Measurements from ENCODE around the gene IL1B. TPM values are rescaled to one million over a fixed set of nuclear protein-coding genes. Genes with fewer than 3 reads are reported as not detected.

IL1B gene
- total RNA-seq, 5 donors from 2014 or later (not counting 1 experiment from before 2014, with no cell fraction given) = 0.76 to 4.4 (median 0.97) TPM; not detected in 1

GRCh38 chr2:112880696-112881095 lies 44.1 kb upstream of the IL1B start:
- no peak overlapping the region for H3K27ac ChIP-seq (ENCODE audit: low read length)
- no peak overlapping the region for H3K27ac Mint-ChIP-seq
- no peaks in the 10 kb centered on the region for H3K27me3 ChIP-seq (replicated peaks in 1 of 2; ENCODE audit: control insufficient read depth in 2 of 2, extremely low read depth in 1 of 2, insufficient read depth in 2 of 2, low read length in 1 of 2)
- no peaks in the 10 kb centered on the region for H3K9me3 Mint-ChIP-seq
- no peak for ATAC-seq (replicated peaks in 1 of 4)
- no peak overlapping the region for H3K4me3 ChIP-seq (ENCODE audit: control insufficient read depth in 1 of 2, extremely low read depth in 1 of 2, low read length in 1 of 2)
- WGBS (ENCODE audit: insufficient coverage) = 56% methylated on average over 2 of the region's 7 CpGs
- no peak for DNase-seq
- H3K4me1 Mint-ChIP-seq = peaks cover 6 to 22% (median 14%) of the 10 kb centered on the region in 3 donors
- CTCF ChIA-PET = no interaction called here
- H3K27me3 Mint-ChIP-seq = no peaks in the 10 kb centered on the region
- peaks cover 0 to 6% of the 10 kb centered on the region in 2 experiments for H3K4me1 ChIP-seq (ENCODE audit: control insufficient read depth in 1 of 2, extremely low read depth in 1 of 2, insufficient read depth in 2 of 2, low read length in 2 of 2)
- no peaks in the 10 kb centered on the region for H3K36me3 Mint-ChIP-seq
- POLR2A ChIA-PET = interaction anchor here in 1 of 2 donors (0.5 kb wide), 1 partner anchor 50 kb away, joined by 3 read pairs; no protein-coding TSS in a partner anchor
- no peaks in the 10 kb centered on the region for H3K9me3 ChIP-seq
- H3K4me3 Mint-ChIP-seq = no peak overlapping the region
- no peaks in the 10 kb centered on the region for H3K36me3 ChIP-seq (ENCODE audit: control insufficient read depth in 2 of 2, extremely low read depth in 1 of 2, insufficient read depth in 1 of 2, low read length in 1 of 2)

- Histone ChIP-seq H3K36me3 (ENCODE audit: control insufficient read depth in 2 of 2, extremely low read depth in 1 of 2, insufficient read depth in 1 of 2, low read length in 1 of 2) (no peaks in the 10 kb centered on the region), H3K4me1 (ENCODE audit: control insufficient read depth in 1 of 2, extremely low read depth in 1 of 2, insufficient read depth in 2 of 2, low read length in 2 of 2) (peaks cover 0 to 6% of the 10 kb centered on the region in 2 experiments), H3K9me3 (no peaks in the 10 kb centered on the region), H3K4me3 (ENCODE audit: control insufficient read depth in 1 of 2, extremely low read depth in 1 of 2, low read length in 1 of 2) (no peak overlapping the region), H3K27me3 (replicated peaks in 1 of 2; ENCODE audit: control insufficient read depth in 2 of 2, extremely low read depth in 1 of 2, insufficient read depth in 2 of 2, low read length in 1 of 2) (no peaks in the 10 kb centered on the region), H3K27ac (ENCODE audit: low read length) (no peak overlapping the region)
- ChIA-PET CTCF (no interaction called here), POLR2A (no interaction called here)
- DNase-seq = no peak
- Mint-ChIP-seq H3K27ac (no peak overlapping the region), H3K4me3 (no peak overlapping the region), H3K36me3 (no peaks in the 10 kb centered on the region), H3K27me3 (no peaks in the 10 kb centered on the region), H3K4me1 (peaks cover 5 to 16% (median 11%) of the 10 kb centered on the region in 3 donors), H3K9me3 (no peaks in the 10 kb centered on the region)
- ATAC-seq (replicated peaks in 1 of 4) = no peak
- WGBS (ENCODE audit: insufficient coverage) = 83% methylated on average over 5 of the region's 5 CpGs
These were observed 43.5 kb upstream of the IL1B start for GRCh38 chr2:112880091-112880531.

- no peaks in the 10 kb centered on the region for H3K36me3 Mint-ChIP-seq
- Histone ChIP-seq H3K36me3 (ENCODE audit: control insufficient read depth in 2 of 2, extremely low read depth in 1 of 2, insufficient read depth in 1 of 2, low read length in 1 of 2) (no peaks in the 10 kb centered on the region), H3K27ac (ENCODE audit: low read length) (no peak overlapping the region), H3K4me1 (ENCODE audit: control insufficient read depth in 1 of 2, extremely low read depth in 1 of 2, insufficient read depth in 2 of 2, low read length in 2 of 2) (peaks cover 0 to 6% of the 10 kb centered on the region in 2 experiments), H3K4me3 (ENCODE audit: control insufficient read depth in 1 of 2, extremely low read depth in 1 of 2, low read length in 1 of 2) (no peak overlapping the region), H3K9me3 (no peaks in the 10 kb centered on the region), H3K27me3 (replicated peaks in 1 of 2; ENCODE audit: control insufficient read depth in 2 of 2, extremely low read depth in 1 of 2, insufficient read depth in 2 of 2, low read length in 1 of 2) (no peaks in the 10 kb centered on the region)
- ATAC-seq (replicated peaks in 1 of 4) (no peak), DNase-seq (no peak)
- CTCF ChIA-PET = no interaction called here
- no peak overlapping the region for H3K4me3 Mint-ChIP-seq
- WGBS (ENCODE audit: insufficient coverage) = 76% methylated on average over 3 of the region's 6 CpGs
- POLR2A ChIA-PET = no interaction called here
- no peak overlapping the region for H3K27ac Mint-ChIP-seq
- no peaks in the 10 kb centered on the region for H3K9me3 Mint-ChIP-seq
- no peaks in the 10 kb centered on the region for H3K27me3 Mint-ChIP-seq
- H3K4me1 Mint-ChIP-seq = peaks cover 0 to 11% (median 6%) of the 10 kb centered on the region in 3 donors
These were observed 43.0 kb upstream of the IL1B start for GRCh38 chr2:112879491-112880041.

- H3K27me3 Mint-ChIP-seq = peaks cover 0 to 9% of the 10 kb centered on the region in 2 donors
- H3K36me3 Mint-ChIP-seq = no peaks in the 10 kb centered on the region
- H3K4me1 ChIP-seq (ENCODE audit: control insufficient read depth in 1 of 2, extremely low read depth in 1 of 2, insufficient read depth in 2 of 2, low read length in 2 of 2) = peaks cover 0 to 6% of the 10 kb centered on the region in 2 experiments
- H3K36me3 ChIP-seq (ENCODE audit: control insufficient read depth in 2 of 2, extremely low read depth in 1 of 2, insufficient read depth in 1 of 2, low read length in 1 of 2) = no peaks in the 10 kb centered on the region
- CTCF ChIA-PET = no interaction called here
- H3K4me3 Mint-ChIP-seq = no peak overlapping the region
- ATAC-seq (replicated peaks in 1 of 4) (no peak), DNase-seq (no peak)
- POLR2A ChIA-PET = no interaction called here
- H3K27ac Mint-ChIP-seq = no peak overlapping the region
- 87% methylated on average over 4 of the region's 6 CpGs for WGBS (ENCODE audit: insufficient coverage)
- H3K9me3 ChIP-seq = no peaks in the 10 kb centered on the region
- no peak overlapping the region for H3K27ac ChIP-seq (ENCODE audit: low read length)
- no peaks in the 10 kb centered on the region for H3K27me3 ChIP-seq (replicated peaks in 1 of 2; ENCODE audit: control insufficient read depth in 2 of 2, extremely low read depth in 1 of 2, insufficient read depth in 2 of 2, low read length in 1 of 2)
- H3K4me3 ChIP-seq (ENCODE audit: control insufficient read depth in 1 of 2, extremely low read depth in 1 of 2, low read length in 1 of 2) = no peak overlapping the region
- H3K9me3 Mint-ChIP-seq = peaks cover 0 to 6% (median 0%) of the 10 kb centered on the region in 3 donors
- peaks cover 0 to 11% (median 6%) of the 10 kb centered on the region in 3 donors for H3K4me1 Mint-ChIP-seq
These were observed 40.8 kb upstream of the IL1B start for GRCh38 chr2:112877423-112877822.

- ChIA-PET CTCF (no interaction called here), POLR2A (no interaction called here)
- ATAC-seq (replicated peaks in 1 of 4) (no peak), DNase-seq (no peak)
- H3K4me3 Mint-ChIP-seq = no peak overlapping the region
- no peaks in the 10 kb centered on the region for H3K36me3 Mint-ChIP-seq
- no peak overlapping the region for H3K27ac Mint-ChIP-seq
- peaks cover 0 to 12% of the 10 kb centered on the region in 2 donors for H3K27me3 Mint-ChIP-seq
- 65% methylated on average over 2 of the region's 4 CpGs for WGBS (ENCODE audit: insufficient coverage)
- Histone ChIP-seq H3K27me3 (replicated peaks in 1 of 2; ENCODE audit: control insufficient read depth in 2 of 2, extremely low read depth in 1 of 2, insufficient read depth in 2 of 2, low read length in 1 of 2) (no peaks in the 10 kb centered on the region), H3K4me3 (ENCODE audit: control insufficient read depth in 1 of 2, extremely low read depth in 1 of 2, low read length in 1 of 2) (no peak overlapping the region), H3K27ac (ENCODE audit: low read length) (no peak overlapping the region), H3K9me3 (no peaks in the 10 kb centered on the region), H3K36me3 (ENCODE audit: control insufficient read depth in 2 of 2, extremely low read depth in 1 of 2, insufficient read depth in 1 of 2, low read length in 1 of 2) (no peaks in the 10 kb centered on the region), H3K4me1 (ENCODE audit: control insufficient read depth in 1 of 2, extremely low read depth in 1 of 2, insufficient read depth in 2 of 2, low read length in 2 of 2) (peaks cover 0 to 6% of the 10 kb centered on the region in 2 experiments)
- H3K4me1 Mint-ChIP-seq = peaks cover 0 to 11% (median 6%) of the 10 kb centered on the region in 3 donors
- peaks cover 0 to 6% (median 0%) of the 10 kb centered on the region in 3 donors for H3K9me3 Mint-ChIP-seq
These were observed 40.4 kb upstream of the IL1B start for GRCh38 chr2:112876971-112877361.

- Mint-ChIP-seq H3K27ac (no peak overlapping the region), H3K4me1 (peaks cover 0 to 11% (median 6%) of the 10 kb centered on the region in 3 donors), H3K9me3 (peaks cover 0 to 6% (median 0%) of the 10 kb centered on the region in 3 donors), H3K36me3 (no peaks in the 10 kb centered on the region), H3K27me3 (peaks cover 0 to 16% of the 10 kb centered on the region in 2 donors), H3K4me3 (no peak overlapping the region)
- Histone ChIP-seq H3K4me3 (ENCODE audit: control insufficient read depth in 1 of 2, extremely low read depth in 1 of 2, low read length in 1 of 2) (no peak overlapping the region), H3K27me3 (replicated peaks in 1 of 2; ENCODE audit: control insufficient read depth in 2 of 2, extremely low read depth in 1 of 2, insufficient read depth in 2 of 2, low read length in 1 of 2) (peaks cover 0 to under 1% of the 10 kb centered on the region in 2 experiments), H3K4me1 (ENCODE audit: control insufficient read depth in 1 of 2, extremely low read depth in 1 of 2, insufficient read depth in 2 of 2, low read length in 2 of 2) (peaks cover 0 to 6% of the 10 kb centered on the region in 2 experiments), H3K9me3 (no peaks in the 10 kb centered on the region), H3K27ac (ENCODE audit: low read length) (no peak overlapping the region), H3K36me3 (ENCODE audit: control insufficient read depth in 2 of 2, extremely low read depth in 1 of 2, insufficient read depth in 1 of 2, low read length in 1 of 2) (no peaks in the 10 kb centered on the region)
- WGBS (ENCODE audit: insufficient coverage) = 50% methylated on average over 1 of the region's 3 CpGs
- POLR2A ChIA-PET = no interaction called here
- DNase-seq (no peak), ATAC-seq (replicated peaks in 1 of 4) (no peak)
- CTCF ChIA-PET = no interaction called here
These were observed 39.8 kb upstream of the IL1B start for GRCh38 chr2:112876257-112876970.
